Measurements from ENCODE around the gene NFKB1. TPM values are rescaled to one million over a fixed set of nuclear protein-coding genes. Genes with fewer than 3 reads are reported as not detected.

NFKB1 gene
- total and polyA plus RNA-seq, 8 donors: 7.0 to 33.5 (median 15.4) TPM

DNA sequence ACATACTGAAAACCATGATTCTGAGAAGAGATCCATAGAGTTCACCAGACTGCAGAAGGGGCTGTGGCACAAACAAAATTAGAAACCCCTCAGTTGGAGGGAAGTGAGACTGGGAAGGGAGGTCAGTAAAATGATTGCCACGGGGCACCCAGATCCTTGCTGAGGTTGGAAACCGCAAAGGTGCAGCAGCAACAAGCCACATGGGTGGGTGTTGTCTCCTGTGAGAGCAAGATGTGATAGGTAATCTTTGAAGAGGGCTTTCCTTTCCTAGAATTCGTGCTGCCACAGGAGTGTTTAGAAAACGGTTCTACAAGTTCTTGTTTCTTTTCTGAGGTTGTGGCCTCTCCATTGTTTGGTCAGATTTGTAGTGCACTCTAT is 85.5 kb downstream of the NFKB1 start:
- DNase-seq (no peak), ATAC-seq (no peak), FAIRE-seq (no peak)
- Histone ChIP-seq H3K27ac (no peak overlapping the region), H3K27me3 (no peaks in the 10 kb centered on the region), H3K4me1 (no peaks in the 10 kb centered on the region), H3K36me3 (peaks cover 0 to 33% (median 0%) of the 10 kb centered on the region in 3 donors), H3K4me3 (no peak overlapping the region), H3K9me3 (no peaks in the 10 kb centered on the region)
- intact Hi-C loops (cut with DNase I): no loop called here
- TF ChIP-seq, protein P1, sequence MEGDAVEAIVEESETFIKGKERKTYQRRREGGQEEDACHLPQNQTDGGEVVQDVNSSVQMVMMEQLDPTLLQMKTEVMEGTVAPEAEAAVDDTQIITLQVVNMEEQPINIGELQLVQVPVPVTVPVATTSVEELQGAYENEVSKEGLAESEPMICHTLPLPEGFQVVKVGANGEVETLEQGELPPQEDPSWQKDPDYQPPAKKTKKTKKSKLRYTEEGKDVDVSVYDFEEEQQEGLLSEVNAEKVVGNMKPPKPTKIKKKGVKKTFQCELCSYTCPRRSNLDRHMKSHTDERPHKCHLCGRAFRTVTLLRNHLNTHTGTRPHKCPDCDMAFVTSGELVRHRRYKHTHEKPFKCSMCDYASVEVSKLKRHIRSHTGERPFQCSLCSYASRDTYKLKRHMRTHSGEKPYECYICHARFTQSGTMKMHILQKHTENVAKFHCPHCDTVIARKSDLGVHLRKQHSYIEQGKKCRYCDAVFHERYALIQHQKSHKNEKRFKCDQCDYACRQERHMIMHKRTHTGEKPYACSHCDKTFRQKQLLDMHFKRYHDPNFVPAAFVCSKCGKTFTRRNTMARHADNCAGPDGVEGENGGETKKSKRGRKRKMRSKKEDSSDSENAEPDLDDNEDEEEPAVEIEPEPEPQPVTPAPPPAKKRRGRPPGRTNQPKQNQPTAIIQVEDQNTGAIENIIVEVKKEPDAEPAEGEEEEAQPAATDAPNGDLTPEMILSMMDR (IDR thresholded peaks at IDR 0.05): no peak
- 89 to 94% methylated on average over 4 of the region's 4 CpGs for WGBS, 2 donors

DNA sequence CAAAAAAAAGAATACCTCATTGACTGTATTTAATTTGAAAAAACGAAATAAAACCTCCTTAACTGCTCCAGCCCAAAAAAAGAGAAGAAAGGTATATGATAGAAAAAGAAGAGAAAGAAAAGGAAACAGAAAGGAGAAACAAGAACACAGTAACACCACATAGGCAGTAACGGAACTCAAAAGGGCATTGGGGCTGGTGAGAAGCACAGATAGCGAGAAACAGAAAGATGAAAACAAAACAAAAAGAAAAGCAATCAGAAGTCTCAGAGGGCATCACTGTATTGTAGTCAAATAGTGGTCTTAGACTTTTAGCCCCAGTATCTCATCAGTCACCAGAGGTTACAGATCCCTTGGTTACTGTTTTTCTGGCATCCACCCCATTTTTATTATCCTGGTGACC is 88.6 kb downstream of the NFKB1 start:
- Histone ChIP-seq H3K36me3 (peaks cover 0 to 13% (median 0%) of the 10 kb centered on the region in 3 donors), H3K4me1 (no peaks in the 10 kb centered on the region), H3K27me3 (no peaks in the 10 kb centered on the region), H3K27ac (no peak overlapping the region), H3K4me3 (no peak overlapping the region), H3K9me3 (no peaks in the 10 kb centered on the region)
- ATAC-seq: no peak
- WGBS, 2 donors: 60 to 63% methylated on average over 3 of the region's 3 CpGs
- intact Hi-C loops (cut with DNase I): no loop called here
- no peak for DNase-seq
- TF ChIP-seq, protein P1 (IDR thresholded peaks at IDR 0.05): no peak
- no peak for FAIRE-seq

DNA sequence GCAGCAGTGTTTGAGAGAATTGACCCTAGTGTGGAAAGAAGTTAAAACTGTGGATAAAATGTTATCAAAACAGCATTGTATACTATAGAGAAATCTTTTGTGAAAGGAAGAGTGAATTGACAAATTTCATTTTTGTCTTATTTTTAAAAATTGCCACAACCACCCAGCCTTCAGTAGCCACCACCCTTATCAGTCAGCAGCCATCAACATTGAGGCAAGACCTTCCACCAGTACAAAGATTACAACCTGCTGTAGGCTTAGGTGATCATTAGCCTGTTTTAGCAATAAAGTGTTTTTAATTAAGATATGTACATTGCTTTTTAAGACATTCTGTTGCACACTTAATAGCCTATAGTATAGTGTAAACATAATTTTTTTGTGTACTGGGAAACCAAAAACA is 91.1 kb downstream of the NFKB1 start:
- no peak overlapping the region for H3K27ac ChIP-seq
- FAIRE-seq (no peak), DNase-seq (no peak), ATAC-seq (no peak)
- H3K4me1 ChIP-seq: no peaks in the 10 kb centered on the region
- intact Hi-C loops (cut with DNase I): no loop called here
- no peaks in the 10 kb centered on the region for H3K27me3 ChIP-seq
- no peak overlapping the region for H3K4me3 ChIP-seq
- TF ChIP-seq, protein P1 (IDR thresholded peaks at IDR 0.05): no peak
- peaks cover 0 to 25% (median 3%) of the 10 kb centered on the region in 3 donors for H3K36me3 ChIP-seq
- H3K9me3 ChIP-seq: no peaks in the 10 kb centered on the region

DNA sequence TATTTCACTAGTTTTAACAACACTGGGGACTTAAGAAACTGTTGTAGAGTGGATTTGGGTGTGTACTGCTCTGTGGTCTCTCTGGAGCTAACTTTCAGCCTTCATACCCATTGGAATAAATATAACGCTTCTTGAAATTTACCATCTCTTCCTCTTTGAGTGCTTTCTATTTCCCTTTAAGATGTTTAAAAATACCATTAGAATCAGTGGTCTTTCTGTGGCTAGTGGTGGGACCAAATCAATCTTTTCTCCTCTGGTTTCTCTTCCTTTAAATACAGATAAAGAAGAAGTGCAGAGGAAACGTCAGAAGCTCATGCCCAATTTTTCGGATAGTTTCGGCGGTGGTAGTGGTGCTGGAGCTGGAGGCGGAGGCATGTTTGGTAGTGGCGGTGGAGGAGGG is 92.0 kb downstream of the NFKB1 start:
- 92 to 93% methylated on average over 7 of the region's 7 CpGs for WGBS, 2 donors
- Histone ChIP-seq H3K4me1 (no peaks in the 10 kb centered on the region), H3K36me3 (peaks cover 3 to 34% (median 7%) of the 10 kb centered on the region in 3 donors), H3K9me3 (no peaks in the 10 kb centered on the region), H3K27ac (no peak overlapping the region), H3K27me3 (no peaks in the 10 kb centered on the region), H3K4me3 (no peak overlapping the region)
- DNase-seq (no peak), FAIRE-seq (no peak), ATAC-seq (no peak)
- intact Hi-C loops (cut with DNase I): no loop called here
- TF ChIP-seq, protein P1 (IDR thresholded peaks at IDR 0.05): no peak

DNA sequence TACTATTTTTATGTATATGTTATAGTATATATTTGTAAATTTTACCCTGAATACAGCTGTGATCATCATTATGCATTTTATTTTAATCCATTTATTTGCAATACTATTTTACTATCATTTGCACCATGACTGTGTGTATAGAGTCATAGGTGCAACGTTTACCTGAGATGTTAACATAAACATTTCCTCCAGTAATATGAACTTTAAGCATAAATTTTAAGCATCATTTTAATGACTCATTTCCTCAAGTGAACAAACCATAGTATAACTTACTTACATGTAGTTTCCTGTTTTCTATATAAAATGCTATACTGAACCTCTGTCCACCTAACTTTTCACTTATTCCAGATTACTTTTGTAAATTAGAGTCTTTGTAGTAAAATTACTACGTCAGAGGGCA is 92.8 kb downstream of the NFKB1 start:
- Histone ChIP-seq H3K36me3 (peaks cover 3 to 43% (median 7%) of the 10 kb centered on the region in 3 donors), H3K9me3 (no peaks in the 10 kb centered on the region), H3K4me1 (no peaks in the 10 kb centered on the region), H3K27ac (no peak overlapping the region), H3K27me3 (no peaks in the 10 kb centered on the region), H3K4me3 (no peak overlapping the region)
- FAIRE-seq (no peak), ATAC-seq (no peak), DNase-seq (no peak)
- TF ChIP-seq, protein P1 (IDR thresholded peaks at IDR 0.05): no peak
- 50 to 58% methylated on average over 2 of the region's 2 CpGs for whole genome bisulfite sequencing, 2 donors
- intact Hi-C loops (cut with DNase I): no loop called here
